GM12878 (cell line): ENCODE data around the gene RASGRF2. TPM values are rescaled to one million over a fixed set of nuclear protein-coding genes. Genes with fewer than 3 reads are reported as not detected.
"Not testable (repeated sequence)": the region's sequence is repeated elsewhere in the genome, so short reads cannot be mapped to it uniquely, and the experiment has no call there.

Experiments
- ATAC-seq: fragments of 200-7000 bp; cut with Tn5 transposase; 3 replicates; pipeline ENCODE4 v1.9.1; 2020; ENCODE audit warnings: mild to moderate bottlenecking, moderate library complexity
- BruUV-seq: library from RNA; stranded (reverse); fragments of 400-500 nt; replicated peaks from 2 replicates; lab custom pipeline; 2021; lab: Mats Ljungman, UMichigan
- CTCF ChIA-PET: fragments of 300-600 bp; sonication (Branson Sonifier 250); formaldehyde crosslinking; extraction: SDS; loops from one replicate; lab custom pipeline; 2021; ENCODE audit warnings: inconsistent platforms; lab: Yijun Ruan, JAX
- POLR2A ChIA-PET: fragments of 350-600 bp; formaldehyde crosslinking; extraction: SDS; loops from one replicate; lab custom pipeline; 2021; ENCODE audit warnings: inconsistent platforms; lab: Charles Lee
- RAD21 ChIA-PET: fragments of 300-600 bp; sonication (Branson Sonifier 250); formaldehyde crosslinking; loops from one replicate; lab custom pipeline; 2023; ENCODE audit warnings: antibody characterized with exemption; ENCODE audit not compliant: unreplicated experiment; lab: Charles Lee
- SMC1A ChIA-PET: fragments of 300-600 bp; sonication (Branson Sonifier 250); formaldehyde crosslinking; loops from one replicate; lab custom pipeline; 2023; ENCODE audit not compliant: unreplicated experiment, uncharacterized antibody; lab: Charles Lee
- DNase-seq: peaks from one replicate; pipeline ENCODE4 v3.0.0-alpha.2; 2011; ENCODE audit warnings: low read depth, low spot score
- FAIRE-seq: peaks from 3 replicates; lab custom pipeline; 2011; peaks lifted over from hg19 to GRCh38; lab: Jason Lieb, UNC
- H2AFZ ChIP-seq: 2 replicates; pipeline ENCODE4 v1.6.0; 2011; ENCODE audit warnings: low read depth, low read length, control low read depth; ENCODE audit not compliant: control insufficient read depth
- H3K27ac ChIP-seq: 2 replicates; pipeline ENCODE4 v1.5.1; 2011; ENCODE audit warnings: control low read depth; ENCODE audit not compliant: control insufficient read depth, insufficient read depth
- H3K27me3 ChIP-seq, 2 experiments: replicated peaks in 1 of 2; 2 replicates each; pipeline versions ENCODE4 v1.6.0 to v1.6.1; 2011; ENCODE audit warnings: low read length in 1 of 2; ENCODE audit not compliant: control insufficient read depth in 2 of 2, insufficient read depth in 2 of 2
- H3K36me3 ChIP-seq, 2 experiments: 2 replicates each; pipeline ENCODE4 v1.5.1; 2011; ENCODE audit warnings: low read length in 1 of 2; ENCODE audit not compliant: control insufficient read depth in 2 of 2, insufficient read depth in 2 of 2
- H3K4me1 ChIP-seq: 2 replicates; pipeline ENCODE4 v1.6.1; 2011; ENCODE audit warnings: mild to moderate bottlenecking, low read length, moderate library complexity, mixed read lengths; ENCODE audit not compliant: control insufficient read depth, insufficient read depth
- H3K4me2 ChIP-seq: 2 replicates; pipeline ENCODE4 v1.6.0; 2011; ENCODE audit warnings: control low read depth; ENCODE audit not compliant: control insufficient read depth, insufficient read depth
- H3K4me3 ChIP-seq: fragments of 200-600 bp; sonication (generic); 2 replicates; pipeline ENCODE4 v1.5.1; 2016
- H3K79me2 ChIP-seq: 2 replicates; pipeline ENCODE4 v1.6.0; 2011; ENCODE audit warnings: low read length; ENCODE audit not compliant: control insufficient read depth, insufficient read depth
- H3K9ac ChIP-seq: 2 replicates; pipeline ENCODE4 v1.8.0; 2011; ENCODE audit warnings: low read length, control low read depth, mixed read lengths; ENCODE audit not compliant: control insufficient read depth, insufficient read depth
- H3K9me3 ChIP-seq: replicated peaks from 3 replicates; pipeline ENCODE4 v1.5.1; 2011; ENCODE audit warnings: mild to moderate bottlenecking, low read length; ENCODE audit not compliant: control insufficient read depth, insufficient read depth
- H4K20me1 ChIP-seq: 2 replicates; pipeline ENCODE4 v1.6.0; 2011; ENCODE audit not compliant: control insufficient read depth, insufficient read depth
- CHD2 ChIP-seq: IDR thresholded peaks from 2 replicates; pipeline ENCODE4 v1.6.1; 2011; ENCODE audit warnings: low read depth, low read length, improper control_type of control experiment, borderline replicate concordance
- HDAC2 ChIP-seq: fragments of 200-600 bp; sonication (generic); IDR thresholded peaks from 2 replicates; pipeline ENCODE4 v1.6.1; 2017
- IKZF1 ChIP-seq: fragments of 450-650 bp; conservative IDR thresholded peaks from 2 replicates; pipeline ENCODE4 v1.6.1; 2017; ENCODE audit warnings: antibody characterized with exemption, mild to moderate bottlenecking
- SIN3A ChIP-seq: IDR thresholded peaks from 2 replicates; pipeline ENCODE4 v1.6.1; 2012; ENCODE audit warnings: low read depth, low read length, improper control_type of control experiment
- SP1 ChIP-seq: IDR thresholded peaks from one replicate; pipeline ENCODE4 v1.6.1; 2011; ENCODE audit warnings: low read depth, low read length
- WGBS: methylation state at CpG from one replicate; pipeline ENCODE4 v1.1.6; 2016; ENCODE audit warnings: low lambda C conversion rate; ENCODE audit not compliant: insufficient replicate concordance, insufficient coverage; ENCODE audit errors: missing lambda C conversion rate; 5-methylcytosine and 5-hydroxymethylcytosine counted together
- in situ Hi-C: fragments of 300-500 bp; cut with MboI; formaldehyde crosslinking; loops from 9 replicates; pipeline ENCODE4 v1.14.3; 2018; ENCODE audit warnings: mixed read lengths
- intact Hi-C: fragments of 100-400 bp; cut with micrococcal nuclease; formaldehyde crosslinking; loops from one replicate; pipeline ENCODE4 v1.14.2; 2022; ENCODE audit not compliant: unreplicated experiment
- polyA plus RNA-seq, 11 experiments: library from polyadenylated mRNA; depleted of rRNA in 4 of 11; unstranded in 6 of 11; stranded (reverse) in 5 of 11; fragments of >200 nt; fragmentation: Nextera tagmentation in 4 of 11; fragmentation: Illumina TruSeq in 1 of 11; extraction: Ambion mirVana in 4 of 11; extraction: Trizol in 1 of 11; gene quantifications; 1 replicate in 1 of 11; 2 replicates in 10 of 11; pipeline versions ENCODE4 v1.2.1 to v1.2.3, GENCODE V29; 2011 to 2016; ENCODE audit warnings: inconsistent platforms in 2 of 11, missing spikeins in 2 of 11, low read depth in 1 of 11
- total RNA-seq, 4 experiments: library from RNA; depleted of rRNA in 3 of 4; stranded (reverse); fragments of >200 nt in 3 of 4; fragmentation: Illumina TruSeq in 1 of 4; extraction: Trizol in 1 of 4; gene quantifications; 2 replicates each; pipeline versions ENCODE4 v1.2.1 to v1.2.3, GENCODE V29; 2013 to 2021
- TF ChIP-seq, protein P1 (sequence below): IDR thresholded peaks from 2 replicates; pipeline ENCODE4 v1.6.1; 2012; ENCODE audit warnings: low read depth, low read length, improper control_type of control experiment
- TF ChIP-seq, protein P2 (sequence below): fragments of 450-650 bp; IDR thresholded peaks from 2 replicates; pipeline ENCODE4 v1.6.1; 2018; ENCODE audit warnings: borderline replicate concordance, mild to moderate bottlenecking; ENCODE audit not compliant: partially characterized antibody

RASGRF2 gene
- total and polyA plus RNA-seq, 10 of the 15 experiments (the other 5 are each of a cell fraction or from before 2014, with no cell fraction given), result 0.05 to 0.24 (median 0.07) TPM

DNA sequence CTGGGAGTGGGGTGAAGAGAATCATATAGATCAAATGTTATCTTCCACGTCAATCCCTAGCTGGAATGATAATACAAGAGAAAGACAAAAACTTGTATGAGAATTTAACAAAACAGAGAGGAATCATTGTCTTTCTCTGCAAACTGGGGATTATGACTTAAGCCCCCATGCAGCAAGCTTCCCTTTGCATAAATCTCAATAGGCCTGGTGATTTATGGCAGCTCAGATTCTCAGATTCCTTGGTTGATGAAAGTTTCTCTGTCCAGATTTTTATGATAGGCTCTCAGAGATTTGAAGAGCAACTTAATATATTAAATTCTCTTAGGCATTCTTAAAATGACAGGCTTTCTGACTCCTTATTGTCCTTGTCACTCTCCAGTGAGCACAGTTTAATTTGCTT lies 56.0 kb downstream of the RASGRF2 start:
- BruUV-seq, result no TSS peak
- WGBS, result 0% methylated on average over 1 of the region's 1 CpG
- in situ Hi-C loops, result no loop called here
- H3K79me2 ChIP-seq, result no peaks in the 10 kb centered on the region
- no peak for ATAC-seq
- no peak for FAIRE-seq
- H3K36me3 ChIP-seq, result no peaks in the 10 kb centered on the region
- TF ChIP-seq, protein P1, sequence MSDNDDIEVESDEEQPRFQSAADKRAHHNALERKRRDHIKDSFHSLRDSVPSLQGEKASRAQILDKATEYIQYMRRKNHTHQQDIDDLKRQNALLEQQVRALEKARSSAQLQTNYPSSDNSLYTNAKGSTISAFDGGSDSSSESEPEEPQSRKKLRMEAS, result no peak
- TF ChIP-seq SP1 (no peak), IKZF1 (no peak), CHD2 (no peak), SIN3A (no peak)
- TF ChIP-seq, all 136 proteins: peak for 0
- intact Hi-C loops, result no loop called here
- no peak for DNase-seq
- Histone ChIP-seq H3K4me2 (no peak overlapping the region), H3K9me3 (no peaks in the 10 kb centered on the region), H3K4me3 (no peak overlapping the region), H4K20me1 (no peaks in the 10 kb centered on the region), H3K4me1 (no peaks in the 10 kb centered on the region), H2AFZ (no peak overlapping the region), H3K27ac (no peak overlapping the region), H3K9ac (no peak overlapping the region), H3K27me3 (no peaks in the 10 kb centered on the region)
- SMC1A ChIA-PET, result interaction anchor here (1.5 kb wide), 1 partner anchor 11 kb away, joined by 5 read pairs; no protein-coding TSS in a partner anchor
- POLR2A ChIA-PET, result no interaction called here
- RAD21 ChIA-PET, result no interaction called here
- CTCF ChIA-PET, result interaction anchor here (0.5 kb wide), 1 partner anchor 210 kb away, joined by 3 read pairs; no protein-coding TSS in a partner anchor

DNA sequence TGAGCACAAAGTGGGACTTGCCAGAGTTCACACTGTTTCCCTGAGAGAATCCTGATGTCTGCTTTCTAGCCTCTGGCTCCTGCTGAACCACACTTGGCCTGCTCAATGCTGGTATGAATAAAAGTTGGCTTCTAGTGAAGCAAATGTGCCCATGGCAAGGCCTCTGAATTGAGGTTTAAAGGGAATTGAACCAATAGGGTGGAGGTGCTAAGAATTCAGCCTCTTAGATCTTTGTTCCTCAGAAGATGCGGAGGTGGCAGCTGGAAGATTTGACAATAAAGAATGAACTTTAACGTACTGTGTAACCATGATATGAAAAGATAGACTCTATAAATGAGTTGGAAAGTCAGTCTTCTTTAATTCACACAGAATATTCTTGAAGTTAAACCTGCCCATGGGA lies 57.2 kb downstream of the RASGRF2 start:
- Histone ChIP-seq H3K9me3 (no peaks in the 10 kb centered on the region), H3K4me1 (no peaks in the 10 kb centered on the region), H3K4me2 (no peak overlapping the region), H4K20me1 (no peaks in the 10 kb centered on the region), H3K9ac (no peak overlapping the region), H3K27me3 (no peaks in the 10 kb centered on the region), H2AFZ (no peak overlapping the region), H3K79me2 (no peaks in the 10 kb centered on the region), H3K27ac (no peak overlapping the region), H3K36me3 (no peaks in the 10 kb centered on the region), H3K4me3 (no peak overlapping the region)
- no peak for DNase-seq
- POLR2A ChIA-PET, result no interaction called here
- no peak for TF ChIP-seq HDAC2
- TF ChIP-seq, protein P2, sequence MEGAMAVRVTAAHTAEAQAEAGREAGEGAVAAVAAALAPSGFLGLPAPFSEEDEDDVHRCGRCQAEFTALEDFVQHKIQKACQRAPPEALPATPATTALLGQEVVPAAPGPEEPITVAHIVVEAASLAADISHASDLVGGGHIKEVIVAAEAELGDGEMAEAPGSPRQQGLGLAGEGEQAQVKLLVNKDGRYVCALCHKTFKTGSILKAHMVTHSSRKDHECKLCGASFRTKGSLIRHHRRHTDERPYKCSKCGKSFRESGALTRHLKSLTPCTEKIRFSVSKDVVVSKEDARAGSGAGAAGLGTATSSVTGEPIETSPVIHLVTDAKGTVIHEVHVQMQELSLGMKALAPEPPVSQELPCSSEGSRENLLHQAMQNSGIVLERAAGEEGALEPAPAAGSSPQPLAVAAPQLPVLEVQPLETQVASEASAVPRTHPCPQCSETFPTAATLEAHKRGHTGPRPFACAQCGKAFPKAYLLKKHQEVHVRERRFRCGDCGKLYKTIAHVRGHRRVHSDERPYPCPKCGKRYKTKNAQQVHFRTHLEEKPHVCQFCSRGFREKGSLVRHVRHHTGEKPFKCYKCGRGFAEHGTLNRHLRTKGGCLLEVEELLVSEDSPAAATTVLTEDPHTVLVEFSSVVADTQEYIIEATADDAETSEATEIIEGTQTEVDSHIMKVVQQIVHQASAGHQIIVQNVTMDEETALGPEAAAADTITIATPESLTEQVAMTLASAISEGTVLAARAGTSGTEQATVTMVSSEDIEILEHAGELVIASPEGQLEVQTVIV, result no peak
- no peak for FAIRE-seq
- RAD21 ChIA-PET, result no interaction called here
- in situ Hi-C loops, result no loop called here
- ATAC-seq, result no peak
- intact Hi-C loops, result no loop called here
- SMC1A ChIA-PET, result interaction anchor here (1.5 kb wide), 1 partner anchor 10 kb away, joined by 5 read pairs; no protein-coding TSS in a partner anchor
- CTCF ChIA-PET, result no interaction called here
- BruUV-seq, result no TSS peak
- WGBS, result 57% methylated on average over 2 of the region's 2 CpGs

DNA sequence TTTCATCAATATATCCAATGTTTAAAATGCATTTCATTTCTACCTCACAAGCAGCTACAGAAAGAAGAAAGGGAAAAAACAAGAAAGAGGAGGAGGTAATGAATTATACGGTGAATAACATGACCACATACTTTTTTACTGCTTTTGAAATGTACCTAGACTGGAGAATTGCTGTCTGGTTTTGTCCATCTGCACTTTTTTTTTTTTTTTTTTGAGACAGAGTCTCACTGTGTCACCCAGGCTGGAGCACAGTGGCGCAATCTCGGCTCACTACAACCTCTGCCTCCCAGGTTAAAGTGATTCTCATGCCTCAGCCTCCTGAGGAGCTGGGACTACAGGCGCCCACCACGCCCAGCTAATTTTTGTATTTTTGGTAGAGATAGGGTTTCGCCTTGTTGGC lies 58.4 kb downstream of the RASGRF2 start:
- RAD21 ChIA-PET, POLR2A ChIA-PET, H2AFZ ChIP-seq, in situ Hi-C loops, H3K4me1 ChIP-seq, H3K79me2 ChIP-seq, H3K36me3 ChIP-seq, FAIRE-seq, DNase-seq, H3K9ac ChIP-seq, intact Hi-C loops, H3K27me3 ChIP-seq, H3K4me2 ChIP-seq, BruUV-seq, H3K9me3 ChIP-seq, CTCF ChIA-PET, H4K20me1 ChIP-seq, H3K4me3 ChIP-seq, H3K27ac ChIP-seq, ATAC-seq: not testable (repeated sequence)
- WGBS, result 65% methylated on average over 6 of the region's 6 CpGs
- SMC1A ChIA-PET, result interaction anchor here (1.0 kb wide), 1 partner anchor 309 kb away, joined by 3 read pairs; no protein-coding TSS in a partner anchor
